ENCODE data around the gene UXT. TPM values are rescaled to one million over a fixed set of nuclear protein-coding genes. Genes with fewer than 3 reads are reported as not detected.

Gene UXT
- total and polyA plus RNA-seq, 2 of the 13 experiments (the other 11 are each of a cell fraction or from before 2014, with no cell fraction given): 107 to 123 TPM

DNA sequence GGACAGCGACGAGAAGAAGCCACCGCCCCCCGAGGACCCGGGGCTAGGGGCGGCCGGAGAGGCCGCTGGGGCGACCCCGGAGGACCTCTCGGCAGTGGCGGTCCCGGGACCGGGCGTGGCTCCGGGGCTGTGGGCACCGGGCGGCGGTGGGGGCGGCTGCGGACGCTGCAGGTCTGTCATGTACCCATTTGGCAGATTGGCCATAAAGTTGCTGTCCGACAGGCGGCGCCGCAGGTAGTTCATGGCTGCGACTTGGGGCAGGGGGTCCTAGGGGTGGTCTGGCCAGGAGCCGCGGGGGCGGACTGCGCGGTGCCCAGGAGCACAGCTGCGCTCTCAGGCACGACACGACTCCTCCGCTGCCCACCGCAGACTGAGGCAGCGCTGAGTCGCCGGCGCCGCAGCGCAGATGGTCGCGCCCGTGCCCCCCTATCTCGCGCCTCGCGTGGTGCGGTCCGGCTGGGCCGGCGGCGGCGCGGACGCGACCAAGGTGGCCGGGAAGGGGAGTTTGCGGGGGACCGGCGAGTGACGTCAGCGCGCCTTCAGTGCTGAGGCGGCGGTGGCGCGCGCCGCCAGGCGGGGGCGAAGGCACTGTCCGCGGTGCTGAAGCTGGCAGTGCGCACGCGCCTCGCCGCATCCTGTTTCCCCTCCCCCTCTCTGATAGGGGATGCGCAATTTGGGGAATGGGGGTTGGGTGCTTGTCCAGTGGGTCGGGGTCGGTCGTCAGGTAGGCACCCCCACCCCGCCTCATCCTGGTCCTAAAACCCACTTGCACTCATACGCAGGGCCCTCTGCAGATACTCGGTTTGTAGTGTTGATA is 39.3 kb downstream of the UXT start, which contains the start of gene SYN1 (continued):
- TF ChIP-seq, protein P1, sequence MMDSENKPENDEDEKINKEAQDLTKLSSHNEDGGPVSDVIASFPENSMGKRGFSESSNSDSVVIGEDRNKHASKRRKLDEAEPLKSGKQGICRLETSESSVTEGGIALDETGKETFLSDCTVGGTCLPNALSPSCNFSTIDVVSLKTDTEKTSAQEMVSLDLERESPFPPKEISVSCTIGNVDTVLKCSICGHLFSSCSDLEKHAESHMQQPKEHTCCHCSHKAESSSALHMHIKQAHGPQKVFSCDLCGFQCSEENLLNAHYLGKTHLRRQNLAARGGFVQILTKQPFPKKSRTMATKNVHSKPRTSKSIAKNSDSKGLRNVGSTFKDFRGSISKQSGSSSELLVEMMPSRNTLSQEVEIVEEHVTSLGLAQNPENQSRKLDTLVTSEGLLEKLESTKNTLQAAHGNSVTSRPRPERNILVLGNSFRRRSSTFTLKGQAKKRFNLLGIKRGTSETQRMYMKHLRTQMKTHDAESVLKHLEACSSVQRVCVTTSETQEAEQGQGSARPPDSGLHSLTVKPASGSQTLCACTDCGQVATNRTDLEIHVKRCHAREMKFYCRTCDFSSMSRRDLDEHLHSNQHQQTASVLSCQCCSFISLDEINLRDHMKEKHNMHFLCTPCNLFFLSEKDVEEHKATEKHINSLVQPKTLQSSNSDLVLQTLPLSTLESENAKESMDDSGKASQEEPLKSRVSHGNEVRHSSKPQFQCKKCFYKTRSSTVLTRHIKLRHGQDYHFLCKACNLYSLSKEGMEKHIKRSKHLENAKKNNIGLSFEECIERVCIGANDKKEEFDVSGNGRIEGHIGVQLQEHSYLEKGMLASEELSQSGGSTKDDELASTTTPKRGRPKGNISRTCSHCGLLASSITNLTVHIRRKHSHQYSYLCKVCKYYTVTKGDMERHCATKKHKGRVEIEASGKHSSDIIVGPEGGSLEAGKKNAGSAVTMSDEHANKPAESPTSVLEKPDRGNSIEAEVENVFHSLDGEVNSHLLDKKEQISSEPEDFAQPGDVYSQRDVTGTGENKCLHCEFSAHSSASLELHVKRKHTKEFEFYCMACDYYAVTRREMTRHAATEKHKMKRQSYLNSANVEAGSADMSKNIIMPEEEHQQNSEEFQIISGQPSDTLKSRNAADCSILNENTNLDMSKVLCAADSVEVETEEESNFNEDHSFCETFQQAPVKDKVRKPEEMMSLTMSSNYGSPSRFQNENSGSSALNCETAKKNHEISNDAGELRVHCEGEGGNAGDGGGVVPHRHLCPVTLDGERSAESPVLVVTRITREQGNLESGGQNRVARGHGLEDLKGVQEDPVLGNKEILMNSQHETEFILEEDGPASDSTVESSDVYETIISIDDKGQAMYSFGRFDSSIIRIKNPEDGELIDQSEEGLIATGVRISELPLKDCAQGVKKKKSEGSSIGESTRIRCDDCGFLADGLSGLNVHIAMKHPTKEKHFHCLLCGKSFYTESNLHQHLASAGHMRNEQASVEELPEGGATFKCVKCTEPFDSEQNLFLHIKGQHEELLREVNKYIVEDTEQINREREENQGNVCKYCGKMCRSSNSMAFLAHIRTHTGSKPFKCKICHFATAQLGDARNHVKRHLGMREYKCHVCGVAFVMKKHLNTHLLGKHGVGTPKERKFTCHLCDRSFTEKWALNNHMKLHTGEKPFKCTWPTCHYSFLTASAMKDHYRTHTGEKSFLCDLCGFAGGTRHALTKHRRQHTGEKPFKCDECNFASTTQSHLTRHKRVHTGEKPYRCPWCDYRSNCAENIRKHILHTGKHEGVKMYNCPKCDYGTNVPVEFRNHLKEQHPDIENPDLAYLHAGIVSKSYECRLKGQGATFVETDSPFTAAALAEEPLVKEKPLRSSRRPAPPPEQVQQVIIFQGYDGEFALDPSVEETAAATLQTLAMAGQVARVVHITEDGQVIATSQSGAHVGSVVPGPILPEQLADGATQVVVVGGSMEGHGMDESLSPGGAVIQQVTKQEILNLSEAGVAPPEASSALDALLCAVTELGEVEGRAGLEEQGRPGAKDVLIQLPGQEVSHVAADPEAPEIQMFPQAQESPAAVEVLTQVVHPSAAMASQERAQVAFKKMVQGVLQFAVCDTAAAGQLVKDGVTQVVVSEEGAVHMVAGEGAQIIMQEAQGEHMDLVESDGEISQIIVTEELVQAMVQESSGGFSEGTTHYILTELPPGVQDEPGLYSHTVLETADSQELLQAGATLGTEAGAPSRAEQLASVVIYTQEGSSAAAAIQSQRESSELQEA (CRISPR knock-in tag; IDR thresholded peaks at IDR 0.05; ENCODE audit: not compliant biosample characterization): peak; percentile 45
- TF ChIP-seq DR1 (CRISPR knock-in tag; IDR thresholded peaks at IDR 0.05) (no peak), LCORL (IDR thresholded peaks at IDR 0.05) (no peak), LCORL (CRISPR knock-in tag; IDR thresholded peaks at IDR 0.05) (no peak), ZZZ3 (CRISPR knock-in tag; IDR thresholded peaks at IDR 0.05; ENCODE audit: borderline replicate concordance) (no peak), NR3C1 (CRISPR knock-in tag; IDR thresholded peaks at IDR 0.05) (no peak), SNAI1 (CRISPR knock-in tag; IDR thresholded peaks at IDR 0.05; ENCODE audit: borderline replicate concordance) (no peak), CENPBD1 (CRISPR knock-in tag; IDR thresholded peaks at IDR 0.05; ENCODE audit: borderline replicate concordance, low read depth) (no peak), NFRKB (IDR thresholded peaks at IDR 0.05) (no peak), PAX8 (CRISPR knock-in tag; IDR thresholded peaks at IDR 0.05; ENCODE audit: borderline replicate concordance) (no peak), CENPT (CRISPR knock-in tag; IDR thresholded peaks at IDR 0.05; ENCODE audit: low read depth) (no peak), ZNF18 (CRISPR knock-in tag; IDR thresholded peaks at IDR 0.05; ENCODE audit: insufficient replicate concordance) (no peak), PCBP1 (IDR thresholded peaks at IDR 0.05; ENCODE audit: borderline replicate concordance, low read depth, low read length) (no peak), JDP2 (CRISPR knock-in tag; IDR thresholded peaks at IDR 0.05; ENCODE audit: borderline replicate concordance) (no peak)
- TF ChIP-seq, protein P2, sequence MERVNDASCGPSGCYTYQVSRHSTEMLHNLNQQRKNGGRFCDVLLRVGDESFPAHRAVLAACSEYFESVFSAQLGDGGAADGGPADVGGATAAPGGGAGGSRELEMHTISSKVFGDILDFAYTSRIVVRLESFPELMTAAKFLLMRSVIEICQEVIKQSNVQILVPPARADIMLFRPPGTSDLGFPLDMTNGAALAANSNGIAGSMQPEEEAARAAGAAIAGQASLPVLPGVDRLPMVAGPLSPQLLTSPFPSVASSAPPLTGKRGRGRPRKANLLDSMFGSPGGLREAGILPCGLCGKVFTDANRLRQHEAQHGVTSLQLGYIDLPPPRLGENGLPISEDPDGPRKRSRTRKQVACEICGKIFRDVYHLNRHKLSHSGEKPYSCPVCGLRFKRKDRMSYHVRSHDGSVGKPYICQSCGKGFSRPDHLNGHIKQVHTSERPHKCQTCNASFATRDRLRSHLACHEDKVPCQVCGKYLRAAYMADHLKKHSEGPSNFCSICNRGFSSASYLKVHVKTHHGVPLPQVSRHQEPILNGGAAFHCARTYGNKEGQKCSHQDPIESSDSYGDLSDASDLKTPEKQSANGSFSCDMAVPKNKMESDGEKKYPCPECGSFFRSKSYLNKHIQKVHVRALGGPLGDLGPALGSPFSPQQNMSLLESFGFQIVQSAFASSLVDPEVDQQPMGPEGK (CRISPR knock-in tag; IDR thresholded peaks at IDR 0.05): no peak
